MM.1S (cell line): ENCODE results near the gene CDV3.

Source experiments
- DNase-seq: peaks from one replicate; pipeline ENCODE4 v3.0.0-alpha.2; 2015
- H2AFZ ChIP-seq: fragments of 300-600 bp; sonication (generic); 2 replicates; pipeline ENCODE4 v1.6.0; 2016; ENCODE audit warnings: antibody characterized with exemption, low read length
- H3F3A ChIP-seq: fragments of 300-600 bp; sonication (generic); 2 replicates; pipeline ENCODE4 v1.6.1; 2016; ENCODE audit warnings: mild to moderate bottlenecking, antibody characterized with exemption, low read length, moderate library complexity, mixed read lengths; ENCODE audit not compliant: insufficient read depth
- H3K27ac ChIP-seq: fragments of 300-600 bp; sonication (generic); 2 replicates; pipeline ENCODE4 v1.5.1; 2016; ENCODE audit warnings: mild to moderate bottlenecking, low read length
- H3K27me3 ChIP-seq: fragments of 300-600 bp; sonication (generic); replicated peaks from 2 replicates; pipeline ENCODE4 v1.6.0; 2016; ENCODE audit warnings: low read length; ENCODE audit not compliant: insufficient read depth
- H3K36me3 ChIP-seq: fragments of 300-600 bp; sonication (generic); replicated peaks from 2 replicates; pipeline ENCODE4 v1.6.1; 2016; ENCODE audit warnings: mild to moderate bottlenecking, low read length, mixed read lengths; ENCODE audit not compliant: insufficient read depth
- H3K4me1 ChIP-seq: fragments of 300-600 bp; sonication (generic); 2 replicates; pipeline ENCODE4 v1.6.1; 2016; ENCODE audit warnings: low read length, mixed read lengths
- H3K4me2 ChIP-seq: fragments of 300-600 bp; sonication (generic); 2 replicates; pipeline ENCODE4 v1.6.0; 2016; ENCODE audit warnings: low read depth, low read length
- H3K4me3 ChIP-seq: fragments of 300-600 bp; sonication (generic); 2 replicates; pipeline ENCODE4 v1.5.1; 2016; ENCODE audit warnings: low read length, mixed read lengths
- H3K79me2 ChIP-seq: fragments of 300-600 bp; sonication (generic); 2 replicates; pipeline ENCODE4 v1.6.1; 2016; ENCODE audit warnings: mixed run types, low read length, mixed read lengths
- H3K9ac ChIP-seq: fragments of 300-600 bp; sonication (generic); 2 replicates; pipeline ENCODE4 v1.6.1; 2016; ENCODE audit warnings: low read length, mixed read lengths
- H3K9me2 ChIP-seq: fragments of 300-600 bp; sonication (generic); replicated peaks from 2 replicates; pipeline ENCODE4 v1.6.1; 2016; ENCODE audit warnings: mild to moderate bottlenecking, low read length, mixed read lengths; ENCODE audit not compliant: insufficient read depth
- H3K9me3 ChIP-seq: fragments of 300-600 bp; sonication (generic); replicated peaks from 2 replicates; pipeline ENCODE4 v1.6.1; 2016; ENCODE audit warnings: mild to moderate bottlenecking, low read length, mixed read lengths; ENCODE audit not compliant: insufficient read depth
- H4K20me1 ChIP-seq: fragments of 300-600 bp; sonication (generic); 2 replicates; pipeline ENCODE4 v1.6.1; 2016; ENCODE audit warnings: mild to moderate bottlenecking, low read length, moderate library complexity, mixed read lengths; ENCODE audit not compliant: insufficient read depth
- EZH2 ChIP-seq: fragments of 300-600 bp; sonication (generic); optimal IDR thresholded peaks from 2 replicates; pipeline ENCODE3; 2017; ENCODE audit warnings: low read depth, mild to moderate bottlenecking, antibody characterized with exemption, low read length, mixed read lengths
- EZH2phosphoT487 ChIP-seq: fragments of 300-600 bp; sonication (generic); IDR thresholded peaks from 2 replicates; pipeline ENCODE4 v1.6.1; 2018; ENCODE audit warnings: antibody characterized with exemption, low read length
- TF ChIP-seq, protein P1 (sequence below): fragments of 300-600 bp; sonication (generic); IDR thresholded peaks from 2 replicates; pipeline ENCODE4 v1.5.1; 2016; ENCODE audit warnings: antibody characterized with exemption, low read length, mixed read lengths

CDV3 gene

DNA sequence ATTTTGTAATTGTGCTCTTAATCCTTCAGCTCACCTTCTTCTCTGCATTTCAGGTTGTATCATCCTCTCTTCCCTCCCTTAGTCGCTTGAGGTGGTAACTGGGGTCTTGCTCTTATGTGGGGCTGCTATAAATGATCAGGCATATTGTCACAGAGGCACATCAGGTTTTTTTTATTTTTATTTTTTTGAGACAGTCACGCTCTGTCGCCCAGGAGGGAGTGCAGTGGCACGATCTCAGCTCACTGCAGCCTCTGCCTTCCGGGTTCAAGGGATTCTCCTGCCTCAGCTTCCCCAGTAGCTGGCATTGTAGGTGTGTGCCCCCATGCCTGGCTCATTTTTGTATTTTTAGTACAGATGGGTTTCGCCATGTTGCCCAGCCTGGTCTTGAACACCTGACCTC is 9.9 kb downstream of the CDV3 start:
- H3K27ac ChIP-seq, result no peak overlapping the region
- no peak for DNase-seq
- H3K4me2 ChIP-seq, result no peak overlapping the region
- H3F3A ChIP-seq, result peaks cover 80% of the 10 kb centered on the region
- H4K20me1 ChIP-seq, result peaks cover 86% of the 10 kb centered on the region
- H3K27me3 ChIP-seq, result no peaks in the 10 kb centered on the region
- peaks cover 93% of the 10 kb centered on the region for H3K79me2 ChIP-seq
- H3K9me2 ChIP-seq, result no peaks in the 10 kb centered on the region
- no peaks in the 10 kb centered on the region for H3K9me3 ChIP-seq
- peaks cover 21% of the 10 kb centered on the region for H3K4me1 ChIP-seq
- no peak overlapping the region for H2AFZ ChIP-seq
- TF ChIP-seq, protein P1, sequence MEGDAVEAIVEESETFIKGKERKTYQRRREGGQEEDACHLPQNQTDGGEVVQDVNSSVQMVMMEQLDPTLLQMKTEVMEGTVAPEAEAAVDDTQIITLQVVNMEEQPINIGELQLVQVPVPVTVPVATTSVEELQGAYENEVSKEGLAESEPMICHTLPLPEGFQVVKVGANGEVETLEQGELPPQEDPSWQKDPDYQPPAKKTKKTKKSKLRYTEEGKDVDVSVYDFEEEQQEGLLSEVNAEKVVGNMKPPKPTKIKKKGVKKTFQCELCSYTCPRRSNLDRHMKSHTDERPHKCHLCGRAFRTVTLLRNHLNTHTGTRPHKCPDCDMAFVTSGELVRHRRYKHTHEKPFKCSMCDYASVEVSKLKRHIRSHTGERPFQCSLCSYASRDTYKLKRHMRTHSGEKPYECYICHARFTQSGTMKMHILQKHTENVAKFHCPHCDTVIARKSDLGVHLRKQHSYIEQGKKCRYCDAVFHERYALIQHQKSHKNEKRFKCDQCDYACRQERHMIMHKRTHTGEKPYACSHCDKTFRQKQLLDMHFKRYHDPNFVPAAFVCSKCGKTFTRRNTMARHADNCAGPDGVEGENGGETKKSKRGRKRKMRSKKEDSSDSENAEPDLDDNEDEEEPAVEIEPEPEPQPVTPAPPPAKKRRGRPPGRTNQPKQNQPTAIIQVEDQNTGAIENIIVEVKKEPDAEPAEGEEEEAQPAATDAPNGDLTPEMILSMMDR, result no peak
- TF ChIP-seq EZH2, result no peak
- TF ChIP-seq EZH2phosphoT487, result no peak
- peaks cover 46% of the 10 kb centered on the region for H3K36me3 ChIP-seq
- no peak overlapping the region for H3K4me3 ChIP-seq
- no peak overlapping the region for H3K9ac ChIP-seq

DNA sequence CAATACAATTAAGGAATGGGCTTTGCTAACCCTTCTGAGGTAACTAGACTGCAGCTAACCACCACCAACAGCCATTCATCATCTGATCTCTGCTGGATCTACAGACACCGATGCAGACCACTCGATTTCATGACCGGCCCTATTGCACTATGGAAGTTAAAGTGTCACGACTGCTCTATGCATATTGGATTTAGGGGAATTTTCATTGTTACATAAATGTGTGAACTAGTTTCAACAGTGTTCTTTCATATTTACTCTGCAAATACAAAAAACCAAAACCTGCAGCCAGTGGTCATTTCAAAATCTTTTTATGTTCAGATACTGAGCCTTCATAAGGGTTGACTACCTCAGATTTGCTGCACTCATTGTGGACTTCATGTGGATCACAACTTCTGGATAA is 14.5 kb downstream of the CDV3 start:
- Histone ChIP-seq H3K4me3 (no peak overlapping the region), H3K27me3 (no peaks in the 10 kb centered on the region), H3K9ac (no peak overlapping the region), H3K9me2 (no peaks in the 10 kb centered on the region), H4K20me1 (peaks cover 69% of the 10 kb centered on the region), H3K27ac (no peak overlapping the region), H3K9me3 (no peaks in the 10 kb centered on the region), H2AFZ (no peak overlapping the region), H3K4me2 (no peak overlapping the region), H3F3A (peaks cover 88% of the 10 kb centered on the region), H3K4me1 (no peaks in the 10 kb centered on the region), H3K36me3 (peaks cover 37% of the 10 kb centered on the region), H3K79me2 (peaks cover 56% of the 10 kb centered on the region)
- DNase-seq, result no peak
- TF ChIP-seq EZH2, result no peak
- TF ChIP-seq, protein P1, result no peak

DNA sequence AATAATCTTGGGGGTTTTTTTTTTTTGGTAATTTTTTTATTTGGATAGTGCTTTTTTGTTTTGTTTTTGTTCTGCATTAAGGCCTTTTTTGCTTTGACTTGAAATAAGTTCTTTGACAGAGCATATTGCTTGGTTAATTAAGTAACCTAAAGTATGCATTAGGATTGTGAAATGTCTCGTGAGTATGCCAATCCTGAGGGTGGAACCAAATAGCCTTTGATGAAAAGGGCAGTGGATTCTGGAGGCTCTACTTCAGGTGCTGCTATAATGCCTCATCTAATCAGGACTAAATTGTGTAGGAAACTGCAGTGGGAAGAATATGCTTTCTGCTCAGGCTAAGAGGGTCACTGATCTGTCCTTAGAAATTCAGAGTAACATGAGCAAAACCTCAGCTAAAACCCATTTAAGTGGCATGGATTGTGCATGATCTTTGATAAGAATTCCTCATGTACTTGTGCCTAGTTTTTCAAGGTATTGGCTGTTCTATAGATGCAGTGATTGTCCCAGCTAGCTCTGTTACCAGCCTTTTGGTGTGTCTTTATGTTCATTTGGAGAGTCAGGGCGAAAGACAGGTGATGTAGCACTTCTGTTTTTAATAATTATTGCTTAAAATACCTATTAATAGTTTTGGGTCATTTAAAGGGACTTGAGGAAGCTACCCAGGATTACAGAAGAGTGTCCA is 15.4 kb downstream of the CDV3 start:
- no peaks in the 10 kb centered on the region for H3K4me1 ChIP-seq
- DNase-seq, result no peak
- H2AFZ ChIP-seq, result no peak overlapping the region
- TF ChIP-seq, protein P1, result no peak
- no peak for TF ChIP-seq EZH2
- no peak for TF ChIP-seq EZH2phosphoT487
- peaks cover 60% of the 10 kb centered on the region for H4K20me1 ChIP-seq
- H3K27me3 ChIP-seq, result no peaks in the 10 kb centered on the region
- peaks cover 32% of the 10 kb centered on the region for H3K36me3 ChIP-seq
- H3K9ac ChIP-seq, result no peak overlapping the region
- peaks cover 87% of the 10 kb centered on the region for H3F3A ChIP-seq
- H3K79me2 ChIP-seq, result peaks cover 47% of the 10 kb centered on the region
- no peak overlapping the region for H3K27ac ChIP-seq
- H3K9me2 ChIP-seq, result no peaks in the 10 kb centered on the region
- no peak overlapping the region for H3K4me2 ChIP-seq
- no peak overlapping the region for H3K4me3 ChIP-seq
- no peaks in the 10 kb centered on the region for H3K9me3 ChIP-seq
